Ectodermal cell (in vitro differentiated cells): ENCODE results near the gene SLC6A1.

Experiments used
- H3K27ac ChIP-seq: 2 replicates; pipeline ENCODE4 v1.7.0; 2013; ENCODE audit warnings: mild to moderate bottlenecking, low read depth, low read length; ENCODE audit not compliant: insufficient read depth, poor library complexity, severe bottlenecking
- H3K27me3 ChIP-seq: 2 replicates; pipeline ENCODE4 v1.7.0; 2013; ENCODE audit warnings: mild to moderate bottlenecking, low read length; ENCODE audit not compliant: insufficient read depth, control insufficient read depth, poor library complexity, severe bottlenecking
- H3K36me3 ChIP-seq: one replicate; pipeline ENCODE4 v1.7.0; 2013; ENCODE audit warnings: low read length; ENCODE audit not compliant: control insufficient read depth, insufficient read depth
- H3K4me1 ChIP-seq: one replicate; pipeline ENCODE4 v1.7.0; 2013; ENCODE audit warnings: low read length; ENCODE audit not compliant: control insufficient read depth, insufficient read depth
- H3K4me3 ChIP-seq: 2 replicates; pipeline ENCODE4 v1.7.0; 2013; ENCODE audit warnings: low read depth, low read length, control low read depth; ENCODE audit not compliant: insufficient read depth
- H3K9me3 ChIP-seq: 2 replicates; pipeline ENCODE4 v1.7.0; 2013; ENCODE audit warnings: mild to moderate bottlenecking, low read length, moderate library complexity; ENCODE audit not compliant: control insufficient read depth
- WGBS, 2 experiments: methylation state at CpG; one replicate each; pipeline ENCODE4 v1.1.7; 2013; ENCODE audit warnings: missing lambda C conversion rate in 2 of 2; 5-methylcytosine and 5-hydroxymethylcytosine counted together

SLC6A1 gene

GRCh38 chr3:10980312-10980711 lies 12.2 kb upstream of the SLC6A1 start:
- Histone ChIP-seq H3K27ac (no peak overlapping the region), H3K4me1 (peaks cover 8% of the 10 kb centered on the region), H3K9me3 (no peaks in the 10 kb centered on the region), H3K27me3 (no peaks in the 10 kb centered on the region), H3K4me3 (no peak overlapping the region), H3K36me3 (no peaks in the 10 kb centered on the region)
- WGBS, 2 experiments: 92 to 94% methylated on average over 7 of the region's 7 CpGs

- no peaks in the 10 kb centered on the region for H3K27me3 ChIP-seq
- H3K36me3 ChIP-seq: no peaks in the 10 kb centered on the region
- WGBS, 2 experiments: 86 to 89% methylated on average over 3 of the region's 3 CpGs
- peaks cover 8% of the 10 kb centered on the region for H3K4me1 ChIP-seq
- no peak overlapping the region for H3K4me3 ChIP-seq
- no peaks in the 10 kb centered on the region for H3K9me3 ChIP-seq
- no peak overlapping the region for H3K27ac ChIP-seq
These were observed 11.5 kb upstream of the SLC6A1 start for GRCh38 chr3:10981031-10981430.

GRCh38 chr3:10981961-10982360 lies 10.6 kb upstream of the SLC6A1 start:
- Histone ChIP-seq H3K27me3 (no peaks in the 10 kb centered on the region), H3K27ac (no peak overlapping the region), H3K36me3 (no peaks in the 10 kb centered on the region), H3K9me3 (no peaks in the 10 kb centered on the region), H3K4me3 (no peak overlapping the region), H3K4me1 (peaks cover 8% of the 10 kb centered on the region)
- 85 to 86% methylated on average over 5 of the region's 5 CpGs for WGBS, 2 experiments

- H3K9me3 ChIP-seq: no peaks in the 10 kb centered on the region
- peaks cover 5% of the 10 kb centered on the region for H3K4me1 ChIP-seq
- no peaks in the 10 kb centered on the region for H3K27me3 ChIP-seq
- WGBS, 2 experiments: 74 to 76% methylated on average over 4 of the region's 4 CpGs
- no peak overlapping the region for H3K4me3 ChIP-seq
- H3K36me3 ChIP-seq: no peaks in the 10 kb centered on the region
- no peak overlapping the region for H3K27ac ChIP-seq
These were observed 9.8 kb upstream of the SLC6A1 start for GRCh38 chr3:10982782-10983181.

- Histone ChIP-seq H3K36me3 (no peaks in the 10 kb centered on the region), H3K27me3 (no peaks in the 10 kb centered on the region), H3K4me1 (no peaks in the 10 kb centered on the region), H3K27ac (no peak overlapping the region), H3K4me3 (no peak overlapping the region), H3K9me3 (no peaks in the 10 kb centered on the region)
- 36 to 40% methylated on average over 7 of the region's 7 CpGs for WGBS, 2 experiments
These were observed 9.2 kb upstream of the SLC6A1 start for GRCh38 chr3:10983219-10983916.

GRCh38 chr3:10984371-10984896 lies 8.1 kb upstream of the SLC6A1 start:
- Histone ChIP-seq H3K4me1 (no peaks in the 10 kb centered on the region), H3K9me3 (no peaks in the 10 kb centered on the region), H3K4me3 (no peak overlapping the region), H3K36me3 (no peaks in the 10 kb centered on the region), H3K27ac (no peak overlapping the region), H3K27me3 (no peaks in the 10 kb centered on the region)
- 97 to 100% methylated on average over 1 of the region's 1 CpG for WGBS, 2 experiments

- no peaks in the 10 kb centered on the region for H3K36me3 ChIP-seq
- H3K9me3 ChIP-seq: no peaks in the 10 kb centered on the region
- H3K4me1 ChIP-seq: no peaks in the 10 kb centered on the region
- no peak overlapping the region for H3K27ac ChIP-seq
- no peak overlapping the region for H3K4me3 ChIP-seq
- H3K27me3 ChIP-seq: no peaks in the 10 kb centered on the region
- WGBS, 2 experiments: 33 to 46% methylated on average over 1 of the region's 1 CpG
These were observed 7.4 kb upstream of the SLC6A1 start for GRCh38 chr3:10985181-10985580.

- H3K4me3 ChIP-seq: no peak overlapping the region
- WGBS, 2 experiments: 89 to 93% methylated on average over 5 of the region's 5 CpGs
These were observed 6.0 kb upstream of the SLC6A1 start for GRCh38 chr3:10986592-10986991.

GRCh38 chr3:10988001-10988665 lies 4.4 kb upstream of the SLC6A1 start:
- WGBS, 2 experiments: 80 to 84% methylated on average over 9 of the region's 9 CpGs
- H3K9me3 ChIP-seq: no peaks in the 10 kb centered on the region
- H3K4me3 ChIP-seq: no peak overlapping the region
- no peaks in the 10 kb centered on the region for H3K36me3 ChIP-seq
- peaks cover 9% of the 10 kb centered on the region for H3K27me3 ChIP-seq
- no peak overlapping the region for H3K27ac ChIP-seq
- no peaks in the 10 kb centered on the region for H3K4me1 ChIP-seq

More at GRCh38 chr3:10986592-10986991, 6.0 kb upstream of the SLC6A1 start:
- H3K36me3 ChIP-seq: no peaks in the 10 kb centered on the region
- H3K9me3 ChIP-seq: no peaks in the 10 kb centered on the region
- no peaks in the 10 kb centered on the region for H3K27me3 ChIP-seq
- H3K27ac ChIP-seq: no peak overlapping the region
- H3K4me1 ChIP-seq: no peaks in the 10 kb centered on the region

GRCh38 chr3:10988991-10989484 lies 3.5 kb upstream of the SLC6A1 start:
- Histone ChIP-seq H3K27me3 (peaks cover 18% of the 10 kb centered on the region), H3K9me3 (no peaks in the 10 kb centered on the region), H3K27ac (no peak overlapping the region), H3K4me3 (no peak overlapping the region), H3K36me3 (no peaks in the 10 kb centered on the region), H3K4me1 (no peaks in the 10 kb centered on the region)
- 89 to 93% methylated on average over 7 of the region's 7 CpGs for WGBS, 2 experiments
